ENCODE results near the gene BGN. TPM values are rescaled to one million over a fixed set of nuclear protein-coding genes. Genes with fewer than 3 reads are reported as not detected.

The BGN gene
- total RNA-seq, 4 donors from 2014 or later: 13.4 to 43.0 (median 20.0) TPM

GRCh38 chrX:153522259-153522658, 27.5 kb downstream of the BGN start:
- TF ChIP-seq, protein P1, sequence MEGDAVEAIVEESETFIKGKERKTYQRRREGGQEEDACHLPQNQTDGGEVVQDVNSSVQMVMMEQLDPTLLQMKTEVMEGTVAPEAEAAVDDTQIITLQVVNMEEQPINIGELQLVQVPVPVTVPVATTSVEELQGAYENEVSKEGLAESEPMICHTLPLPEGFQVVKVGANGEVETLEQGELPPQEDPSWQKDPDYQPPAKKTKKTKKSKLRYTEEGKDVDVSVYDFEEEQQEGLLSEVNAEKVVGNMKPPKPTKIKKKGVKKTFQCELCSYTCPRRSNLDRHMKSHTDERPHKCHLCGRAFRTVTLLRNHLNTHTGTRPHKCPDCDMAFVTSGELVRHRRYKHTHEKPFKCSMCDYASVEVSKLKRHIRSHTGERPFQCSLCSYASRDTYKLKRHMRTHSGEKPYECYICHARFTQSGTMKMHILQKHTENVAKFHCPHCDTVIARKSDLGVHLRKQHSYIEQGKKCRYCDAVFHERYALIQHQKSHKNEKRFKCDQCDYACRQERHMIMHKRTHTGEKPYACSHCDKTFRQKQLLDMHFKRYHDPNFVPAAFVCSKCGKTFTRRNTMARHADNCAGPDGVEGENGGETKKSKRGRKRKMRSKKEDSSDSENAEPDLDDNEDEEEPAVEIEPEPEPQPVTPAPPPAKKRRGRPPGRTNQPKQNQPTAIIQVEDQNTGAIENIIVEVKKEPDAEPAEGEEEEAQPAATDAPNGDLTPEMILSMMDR (IDR thresholded peaks at IDR 0.05; ENCODE audit: low read depth): no peak

DNA sequence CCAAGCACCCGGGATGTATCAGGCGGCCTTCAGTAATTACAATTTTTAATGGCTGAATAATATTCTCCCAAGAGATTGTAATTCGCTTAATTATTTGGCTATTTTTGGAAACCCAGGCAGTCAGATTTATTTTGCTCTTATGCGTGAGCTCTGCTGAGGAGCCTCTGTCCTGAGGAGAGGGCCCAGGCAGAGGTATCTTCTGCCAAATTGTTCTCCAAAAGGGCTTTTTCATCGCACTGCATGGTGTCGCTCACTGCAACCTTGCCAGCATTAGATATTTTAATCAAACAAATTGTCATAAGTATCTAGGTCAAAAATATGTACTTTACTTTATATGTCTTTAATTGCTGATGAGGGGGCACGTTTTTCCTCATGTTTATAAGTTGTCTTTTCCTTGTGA, 28.5 kb downstream of the BGN start:
- TF ChIP-seq, protein P1 (IDR thresholded peaks at IDR 0.05; ENCODE audit: low read depth): no peak

- TF ChIP-seq, protein P1 (IDR thresholded peaks at IDR 0.05; ENCODE audit: low read depth): no peak
These were observed 29.5 kb downstream of the BGN start for GRCh38 chrX:153524234-153524633.

DNA sequence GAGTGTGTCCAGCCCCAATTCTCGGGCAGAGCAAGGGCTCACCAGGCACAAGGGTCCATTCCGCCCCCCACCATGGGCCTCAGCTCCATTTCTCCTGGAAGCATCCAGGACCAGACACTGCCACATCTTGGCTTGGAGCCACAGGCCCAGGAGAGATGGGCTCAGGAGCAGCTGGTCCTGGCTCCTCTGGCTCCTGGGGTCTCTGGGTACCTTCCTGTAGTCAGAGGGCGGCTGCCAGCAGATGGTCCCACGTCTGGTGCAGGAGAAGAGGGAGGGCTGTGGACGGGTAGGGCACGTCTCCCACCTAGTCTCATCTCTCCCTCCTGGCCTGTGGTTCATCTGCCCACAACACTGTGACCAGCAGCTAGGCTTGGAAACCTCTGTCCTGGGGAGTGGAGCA, 30.7 kb downstream of the BGN start:
- TF ChIP-seq, protein P1 (IDR thresholded peaks at IDR 0.05; ENCODE audit: low read depth): no peak

- TF ChIP-seq, protein P1 (IDR thresholded peaks at IDR 0.05; ENCODE audit: low read depth): no peak
These were observed 31.3 kb downstream of the BGN start for GRCh38 chrX:153526042-153526441.

GRCh38 chrX:153526801-153527200, 32.0 kb downstream of the BGN start:
- TF ChIP-seq, protein P1 (IDR thresholded peaks at IDR 0.05; ENCODE audit: low read depth): no peak

DNA sequence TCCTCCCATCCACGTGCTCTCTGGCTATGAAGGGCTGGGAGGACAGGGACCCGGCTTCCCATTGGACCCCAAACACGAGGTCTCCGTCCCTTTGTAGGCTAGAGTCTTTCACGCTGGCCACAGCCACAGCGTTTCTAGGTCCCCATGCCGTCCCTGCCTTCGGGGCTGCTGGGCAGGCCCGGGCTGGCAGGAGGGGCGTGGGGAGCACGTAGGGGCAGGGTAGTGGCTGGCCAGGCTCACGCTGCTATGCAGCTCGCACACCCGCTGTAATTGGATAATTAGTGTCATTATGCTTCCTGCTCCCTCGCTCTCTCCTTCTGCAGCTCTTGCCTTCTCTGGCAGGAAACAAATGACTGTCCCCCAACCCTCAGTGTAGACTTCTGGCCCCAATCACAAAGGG, 32.4 kb downstream of the BGN start:
- TF ChIP-seq, protein P1 (IDR thresholded peaks at IDR 0.05; ENCODE audit: low read depth): no peak

Measured in subcutaneous adipose tissue (tissue), 4 donors.